GM18861 (cell line): ENCODE data around the gene SLC52A3.
"Not testable (repeated sequence)": the region's sequence is repeated elsewhere in the genome, so short reads cannot be mapped to it uniquely, and the experiment has no call there.

Source experiments
- ATAC-seq: cut with Tn5 transposase; IDR thresholded peaks from one replicate; pipeline ENCODE4 v1.9.1; 2021; ENCODE audit not compliant: unreplicated experiment

The SLC52A3 gene

GRCh38 chr20:730005-730404, 38.3 kb downstream of the SLC52A3 start:
- no peak for ATAC-seq

- no peak for ATAC-seq
Observed at GRCh38 chr20:728256-728944, 39.9 kb downstream of the SLC52A3 start.

GRCh38 chr20:726160-726559, 42.1 kb downstream of the SLC52A3 start:
- no peak for ATAC-seq

- ATAC-seq, result no peak
Observed at GRCh38 chr20:725491-725890, 42.8 kb downstream of the SLC52A3 start.

- ATAC-seq, result not testable (repeated sequence)
Observed at GRCh38 chr20:724797-725196, 43.5 kb downstream of the SLC52A3 start.

- no peak for ATAC-seq
Observed at GRCh38 chr20:723756-724155, 44.5 kb downstream of the SLC52A3 start.

GRCh38 chr20:722822-723644, 45.3 kb downstream of the SLC52A3 start:
- no peak for ATAC-seq

GRCh38 chr20:721876-722275, 46.4 kb downstream of the SLC52A3 start:
- no peak for ATAC-seq

- no peak for ATAC-seq
Observed at GRCh38 chr20:719816-720215, 48.5 kb downstream of the SLC52A3 start.

- ATAC-seq, result no peak
Observed at GRCh38 chr20:719068-719467, 49.2 kb downstream of the SLC52A3 start.

- no peak for ATAC-seq
Observed at GRCh38 chr20:717832-718231, 50.5 kb downstream of the SLC52A3 start.

- no peak for ATAC-seq
Observed at GRCh38 chr20:717271-717670, 51.0 kb downstream of the SLC52A3 start.

- ATAC-seq, result no peak
Observed at GRCh38 chr20:714453-714852, 53.8 kb downstream of the SLC52A3 start.

- ATAC-seq, result no peak
Observed at GRCh38 chr20:711576-711975, 56.7 kb downstream of the SLC52A3 start.

GRCh38 chr20:710780-711450, 57.4 kb downstream of the SLC52A3 start:
- ATAC-seq, result no peak
